IPS-18c (cell line): ENCODE measurements around the gene MTO1.
"Not testable (repeated sequence)": the region's sequence is repeated elsewhere in the genome, so short reads cannot be mapped to it uniquely, and the experiment has no call there.

Experiments
- H3K4me3 ChIP-seq: 2 replicates; pipeline ENCODE4 v1.7.0; 2013; ENCODE audit warnings: low read depth, mild to moderate bottlenecking, low read length, moderate library complexity; ENCODE audit not compliant: insufficient read depth
- H3K9me3 ChIP-seq: one replicate; pipeline ENCODE4 v1.6.1; 2013; ENCODE audit warnings: mild to moderate bottlenecking, low read length, moderate library complexity; ENCODE audit not compliant: control insufficient read depth, insufficient read depth

The MTO1 gene

DNA sequence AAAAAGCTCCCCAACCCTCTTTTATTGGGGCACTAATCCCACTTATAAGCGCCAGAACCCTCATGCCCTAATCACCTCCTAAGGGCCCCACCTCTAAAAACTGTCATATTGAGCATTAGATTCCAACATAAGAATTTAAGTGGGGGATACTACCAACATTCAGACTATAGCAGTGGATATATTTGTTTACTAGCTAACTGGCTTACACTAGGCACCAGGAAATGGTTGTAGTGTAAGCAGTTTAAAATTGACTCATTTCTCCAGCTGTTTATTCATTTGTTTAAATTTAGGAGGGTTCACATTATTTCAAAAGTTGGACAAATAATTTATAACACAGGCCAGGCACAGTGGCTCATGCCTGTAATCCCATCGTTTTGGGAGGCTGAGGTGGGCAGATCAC, 22.9 kb downstream of the MTO1 start:
- no peak overlapping the region for H3K4me3 ChIP-seq
- peaks cover 2% of the 10 kb centered on the region for H3K9me3 ChIP-seq

DNA sequence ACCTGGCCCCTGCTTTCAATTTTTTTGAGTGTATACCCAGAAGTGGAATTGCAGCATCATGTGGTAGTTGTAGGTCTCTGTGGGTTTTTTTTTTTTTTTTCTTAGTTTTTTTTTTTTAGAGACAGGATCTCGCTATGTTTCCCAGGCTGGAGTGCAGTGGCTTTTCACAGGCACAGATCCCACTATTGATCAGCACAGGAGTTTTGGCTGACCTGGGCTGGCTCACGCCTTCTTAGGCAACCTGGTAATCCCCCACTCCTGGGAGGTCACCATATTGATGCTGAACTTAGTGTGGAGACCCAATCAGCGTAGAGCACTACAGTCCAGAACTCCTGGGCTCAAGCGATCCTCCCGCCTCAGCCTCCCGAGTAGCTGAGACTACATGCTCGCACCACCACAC, 25.9 kb downstream of the MTO1 start:
- no peak overlapping the region for H3K4me3 ChIP-seq

DNA sequence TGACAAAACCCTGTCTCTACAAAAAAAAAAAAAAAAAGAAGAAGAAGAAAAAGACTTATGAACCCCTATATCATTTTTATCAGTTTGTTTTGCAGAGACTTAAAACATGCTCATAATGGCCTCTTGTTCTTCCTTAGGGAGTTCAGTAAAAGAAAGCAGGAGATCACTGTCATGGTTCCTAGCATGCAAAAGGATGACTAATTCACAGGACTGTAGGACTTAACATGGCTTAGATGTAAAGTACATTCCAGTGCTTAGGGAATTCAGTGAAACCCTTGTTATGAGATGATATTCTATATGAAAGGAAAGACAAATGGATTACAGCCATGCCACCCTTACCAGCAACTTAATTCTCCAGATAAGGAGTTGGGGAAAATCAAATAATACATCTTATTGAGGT, 29.8 kb downstream of the MTO1 start:
- H3K9me3 ChIP-seq, result peaks cover 2% of the 10 kb centered on the region
- no peak overlapping the region for H3K4me3 ChIP-seq

More for the DNA sequence above, 25.9 kb downstream of the MTO1 start:
- peaks cover 2% of the 10 kb centered on the region for H3K9me3 ChIP-seq

DNA sequence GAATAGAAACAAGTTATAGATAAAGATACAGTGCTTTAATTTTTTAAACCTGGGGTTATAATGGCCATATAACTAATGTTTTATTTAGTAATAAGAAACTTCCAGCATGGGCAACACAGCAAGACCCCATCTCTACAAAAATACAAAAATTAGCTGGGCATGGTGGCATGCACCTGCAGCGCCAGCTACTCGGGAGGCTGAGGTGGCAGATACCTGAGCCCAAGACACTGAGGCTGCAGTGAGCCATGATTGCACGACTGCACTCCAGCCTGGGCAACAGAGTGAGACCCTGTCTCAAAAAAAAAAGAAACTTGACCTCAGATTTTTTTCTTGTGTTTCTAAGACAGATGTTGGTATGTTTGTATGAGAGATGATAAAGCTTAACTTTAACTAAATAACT, 36.4 kb downstream of the MTO1 start:
- no peak overlapping the region for H3K4me3 ChIP-seq
- H3K9me3 ChIP-seq, result no peaks in the 10 kb centered on the region

GRCh38 chr6:73503027-73503772, 41.7 kb downstream of the MTO1 start:
- H3K4me3 ChIP-seq, result no peak overlapping the region
- H3K9me3 ChIP-seq, result no peaks in the 10 kb centered on the region

DNA sequence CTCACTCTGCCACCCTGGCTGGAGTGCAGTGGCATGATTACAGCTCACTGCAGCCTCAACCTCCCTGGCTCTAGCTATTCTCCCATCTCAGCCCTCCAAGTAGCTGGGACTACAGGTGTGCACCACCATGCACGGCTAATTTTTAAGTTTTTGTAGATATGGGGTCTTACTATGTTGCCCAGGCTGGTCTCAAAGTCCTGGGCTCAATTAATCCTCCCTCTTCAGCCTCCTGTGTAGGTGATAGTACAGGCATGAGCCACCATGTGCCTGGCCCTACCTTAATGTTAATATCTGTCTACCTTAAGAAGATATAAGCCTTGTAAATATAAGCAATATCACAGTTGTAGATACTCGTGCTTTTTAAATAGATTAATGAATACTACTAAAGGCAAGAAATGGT, 42.6 kb downstream of the MTO1 start:
- Histone ChIP-seq H3K9me3 (no peaks in the 10 kb centered on the region), H3K4me3 (no peak overlapping the region)

- no peak overlapping the region for H3K4me3 ChIP-seq
- no peaks in the 10 kb centered on the region for H3K9me3 ChIP-seq
Observed at GRCh38 chr6:73505142-73505541, 43.6 kb downstream of the MTO1 start.

- H3K4me3 ChIP-seq, H3K9me3 ChIP-seq: not testable (repeated sequence)
Observed at GRCh38 chr6:73505705-73506104, 44.2 kb downstream of the MTO1 start.

- H3K4me3 ChIP-seq, result no peak overlapping the region
- no peaks in the 10 kb centered on the region for H3K9me3 ChIP-seq
Observed at GRCh38 chr6:73506246-73506645, 44.7 kb downstream of the MTO1 start.

GRCh38 chr6:73508776-73509175, 47.2 kb downstream of the MTO1 start:
- Histone ChIP-seq H3K9me3 (no peaks in the 10 kb centered on the region), H3K4me3 (no peak overlapping the region)

GRCh38 chr6:73509851-73510250, 48.3 kb downstream of the MTO1 start:
- Histone ChIP-seq H3K9me3 (no peaks in the 10 kb centered on the region), H3K4me3 (no peak overlapping the region)

DNA sequence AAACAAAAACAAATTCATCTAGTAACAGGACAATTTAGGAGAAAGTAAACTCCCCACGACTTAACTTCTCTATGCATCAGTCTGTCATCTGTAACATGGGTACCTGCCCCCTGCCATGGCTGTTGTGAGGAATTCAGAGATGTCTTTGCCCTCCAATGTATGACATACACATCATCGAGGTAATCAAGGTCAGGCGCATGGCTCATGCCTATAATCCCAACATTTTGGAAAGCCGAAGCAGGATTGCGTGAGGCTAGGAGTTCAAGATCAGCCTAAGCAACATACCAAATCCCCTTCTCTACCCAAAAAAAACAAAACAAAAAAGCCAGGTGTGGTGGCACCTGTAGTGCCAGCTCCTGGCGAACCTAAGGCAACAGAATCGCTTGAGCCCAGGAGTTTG, 50.3 kb downstream of the MTO1 start:
- Histone ChIP-seq H3K9me3 (no peaks in the 10 kb centered on the region), H3K4me3 (no peak overlapping the region)

DNA sequence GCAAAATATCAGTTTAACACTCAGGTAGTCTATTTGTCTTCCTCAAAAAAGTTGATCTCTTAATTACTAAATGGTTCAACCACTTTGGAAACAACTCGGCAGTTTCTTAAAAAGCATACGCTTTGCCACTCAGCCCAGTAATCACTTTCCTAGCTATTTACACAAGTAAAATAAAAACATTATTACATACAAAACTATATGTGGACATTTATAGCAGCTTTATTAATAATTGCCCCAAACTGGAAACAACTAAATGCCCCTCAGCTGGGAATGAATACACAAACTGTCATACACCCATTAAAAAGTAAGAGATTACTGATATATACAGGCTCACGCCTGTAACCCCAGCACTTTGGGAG, 51.9 kb downstream of the MTO1 start:
- no peak overlapping the region for H3K4me3 ChIP-seq
- no peaks in the 10 kb centered on the region for H3K9me3 ChIP-seq

- Histone ChIP-seq H3K9me3 (no peaks in the 10 kb centered on the region), H3K4me3 (no peak overlapping the region)
Observed at GRCh38 chr6:73514746-73515110, 53.2 kb downstream of the MTO1 start.

DNA sequence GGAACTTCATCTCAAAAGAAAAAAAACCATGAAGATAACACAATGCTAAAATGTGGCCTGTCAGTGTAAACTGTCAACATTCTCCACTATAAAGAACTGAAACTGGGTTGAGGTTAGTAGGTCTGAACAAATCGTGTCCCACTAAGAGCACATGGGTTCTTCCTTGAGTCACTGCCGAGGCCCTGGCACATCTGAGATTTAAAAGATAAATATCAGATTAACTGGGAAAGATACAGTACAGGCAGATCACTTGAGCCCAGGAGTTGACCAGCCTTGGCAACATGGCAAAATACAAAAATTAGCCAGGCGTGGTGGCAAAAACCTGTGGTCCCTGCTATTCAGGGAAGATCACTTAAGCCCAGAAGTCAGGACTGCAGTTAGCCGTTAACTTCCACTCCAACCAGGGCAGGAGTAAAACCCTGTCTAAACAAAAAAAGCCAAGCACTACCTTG, 53.7 kb downstream of the MTO1 start:
- no peak overlapping the region for H3K4me3 ChIP-seq
- no peaks in the 10 kb centered on the region for H3K9me3 ChIP-seq

DNA sequence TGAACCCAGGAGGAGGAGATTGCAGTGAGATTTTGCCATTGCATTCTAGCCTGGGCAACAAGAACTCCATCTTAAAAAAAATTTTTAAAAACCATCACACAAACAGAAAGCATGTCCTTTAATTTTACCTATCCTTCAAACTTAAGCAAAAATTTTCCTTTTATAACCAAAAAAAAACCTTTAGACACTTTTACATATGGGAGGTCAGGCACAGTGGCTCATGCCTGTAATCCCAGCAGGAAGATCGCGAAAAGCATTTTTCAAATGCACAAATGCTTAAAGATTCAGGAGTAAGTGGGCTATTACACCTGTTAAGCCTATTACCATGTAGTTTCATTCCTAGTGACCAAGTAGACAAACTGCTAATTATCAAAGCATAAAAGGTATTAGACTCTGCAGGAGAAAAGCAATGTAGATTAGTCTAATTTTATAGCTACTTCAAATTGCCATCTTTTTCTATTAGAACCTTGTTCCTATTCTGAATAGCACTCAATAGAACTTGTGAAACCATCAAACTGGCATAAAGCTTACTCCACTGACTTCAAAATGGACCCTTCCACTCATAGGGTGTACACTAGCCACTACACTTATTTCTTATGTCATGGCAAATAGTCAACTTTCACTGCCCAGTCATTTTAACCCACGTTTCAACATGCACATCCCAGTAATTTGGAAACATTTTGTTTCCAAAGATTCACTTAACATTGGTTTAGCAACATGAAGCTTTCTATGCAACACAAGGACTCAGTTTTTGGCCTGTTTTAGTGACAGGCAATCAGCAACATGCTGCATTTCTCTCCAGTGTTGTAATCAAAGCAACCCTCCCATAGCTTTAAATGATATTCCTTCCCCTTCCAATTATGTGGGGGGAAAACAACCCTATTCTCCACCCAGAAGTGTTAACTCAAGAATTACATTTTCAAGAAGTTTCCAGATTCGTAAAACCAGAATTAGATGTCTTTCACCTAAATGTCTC, 55.3 kb downstream of the MTO1 start:
- no peak overlapping the region for H3K4me3 ChIP-seq

DNA sequence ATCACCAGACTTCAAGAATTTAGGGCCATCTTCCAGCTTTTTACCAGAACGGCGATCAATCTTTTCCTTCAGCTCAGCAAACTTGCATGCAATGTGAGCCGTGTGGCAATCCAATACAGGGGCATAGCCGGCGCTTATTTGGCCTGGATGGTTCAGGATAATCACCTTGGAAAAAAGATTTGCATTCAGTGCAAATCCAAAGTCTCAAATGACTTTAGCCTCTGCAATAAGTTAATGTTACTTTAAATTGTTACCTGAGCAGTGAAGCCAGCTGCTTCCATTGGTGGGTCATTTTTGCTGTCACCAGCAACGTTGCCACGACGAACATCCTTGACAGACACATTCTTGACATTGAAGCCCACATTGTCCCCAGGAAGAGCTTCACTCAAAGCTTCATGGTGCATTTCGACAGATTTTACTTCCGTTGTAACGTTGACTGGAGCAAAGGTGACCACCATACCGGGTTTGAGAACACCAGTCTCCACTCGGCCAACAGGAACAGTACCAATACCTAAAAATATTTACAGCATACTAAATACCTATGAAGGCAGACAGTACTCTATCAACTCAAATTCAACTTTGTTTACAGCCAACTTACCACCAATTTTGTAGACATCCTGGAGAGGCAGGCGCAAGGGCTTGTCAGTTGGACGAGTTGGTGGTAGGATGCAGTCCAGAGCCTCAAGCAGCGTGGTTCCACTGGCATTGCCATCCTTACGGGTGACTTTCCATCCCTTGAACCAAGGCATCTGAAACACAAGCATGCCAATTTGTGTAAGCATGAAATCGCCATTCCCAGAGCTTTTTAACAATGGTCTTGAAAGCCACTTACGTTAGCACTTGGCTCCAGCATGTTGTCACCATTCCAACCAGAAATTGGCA, 56.8 kb downstream of the MTO1 start:
- not testable (repeated sequence) for H3K9me3 ChIP-seq
- peak overlapping the region; percentile 96 for H3K4me3 ChIP-seq

More for the DNA sequence above, 55.3 kb downstream of the MTO1 start:
- no peaks in the 10 kb centered on the region for H3K9me3 ChIP-seq
